Mesodermal cell (in vitro differentiated cells): ENCODE measurements around the gene HES2.
"Not testable (repeated sequence)": the region's sequence is repeated elsewhere in the genome, so short reads cannot be mapped to it uniquely, and the experiment has no call there.

Source experiments
- H3K27ac ChIP-seq: 2 replicates; pipeline ENCODE4 v1.7.0; 2013; ENCODE audit warnings: mild to moderate bottlenecking, low read depth, low read length, moderate library complexity; ENCODE audit not compliant: severe bottlenecking
- H3K36me3 ChIP-seq: 2 replicates; pipeline ENCODE4 v1.7.1; 2013; ENCODE audit warnings: mild to moderate bottlenecking, low read length, moderate library complexity; ENCODE audit not compliant: control insufficient read depth, insufficient read depth
- H3K4me1 ChIP-seq: one replicate; pipeline ENCODE4 v1.7.1; 2013; ENCODE audit warnings: mild to moderate bottlenecking, low read length; ENCODE audit not compliant: insufficient read depth, control insufficient read depth, poor library complexity, severe bottlenecking
- H3K4me3 ChIP-seq: 2 replicates; pipeline ENCODE4 v1.7.0; 2013; ENCODE audit warnings: low read length, control low read depth, mild to moderate bottlenecking; ENCODE audit not compliant: insufficient read depth, poor library complexity, severe bottlenecking; ENCODE audit errors: extremely low read depth
- H3K9me3 ChIP-seq: 2 replicates; pipeline ENCODE4 v1.7.1; 2013; ENCODE audit warnings: mild to moderate bottlenecking, low read length, moderate library complexity; ENCODE audit not compliant: control insufficient read depth
- WGBS, 2 experiments: methylation state at CpG; one replicate each; pipeline ENCODE4 v1.1.5; 2013; ENCODE audit warnings: missing lambda C conversion rate in 2 of 2; ENCODE audit not compliant: insufficient coverage in 2 of 2; 5-methylcytosine and 5-hydroxymethylcytosine counted together

HES2 gene

GRCh38 chr1:6445062-6445763 is 25.5 kb upstream of the HES2 start:
- H3K27ac ChIP-seq = no peak overlapping the region
- WGBS, 2 experiments = 53 to 77% methylated on average over 8 to 9 of the region's 19 CpGs
- H3K4me3 ChIP-seq = no peak overlapping the region
- H3K4me1 ChIP-seq = peaks cover 5% of the 10 kb centered on the region
- no peaks in the 10 kb centered on the region for H3K9me3 ChIP-seq
- H3K36me3 ChIP-seq = no peaks in the 10 kb centered on the region

- no peaks in the 10 kb centered on the region for H3K9me3 ChIP-seq
- no peaks in the 10 kb centered on the region for H3K36me3 ChIP-seq
- 93 to 96% methylated on average over 11 of the region's 15 CpGs for WGBS, 2 experiments
Measured at GRCh38 chr1:6444377-6444776, 24.7 kb upstream of the HES2 start.

DNA sequence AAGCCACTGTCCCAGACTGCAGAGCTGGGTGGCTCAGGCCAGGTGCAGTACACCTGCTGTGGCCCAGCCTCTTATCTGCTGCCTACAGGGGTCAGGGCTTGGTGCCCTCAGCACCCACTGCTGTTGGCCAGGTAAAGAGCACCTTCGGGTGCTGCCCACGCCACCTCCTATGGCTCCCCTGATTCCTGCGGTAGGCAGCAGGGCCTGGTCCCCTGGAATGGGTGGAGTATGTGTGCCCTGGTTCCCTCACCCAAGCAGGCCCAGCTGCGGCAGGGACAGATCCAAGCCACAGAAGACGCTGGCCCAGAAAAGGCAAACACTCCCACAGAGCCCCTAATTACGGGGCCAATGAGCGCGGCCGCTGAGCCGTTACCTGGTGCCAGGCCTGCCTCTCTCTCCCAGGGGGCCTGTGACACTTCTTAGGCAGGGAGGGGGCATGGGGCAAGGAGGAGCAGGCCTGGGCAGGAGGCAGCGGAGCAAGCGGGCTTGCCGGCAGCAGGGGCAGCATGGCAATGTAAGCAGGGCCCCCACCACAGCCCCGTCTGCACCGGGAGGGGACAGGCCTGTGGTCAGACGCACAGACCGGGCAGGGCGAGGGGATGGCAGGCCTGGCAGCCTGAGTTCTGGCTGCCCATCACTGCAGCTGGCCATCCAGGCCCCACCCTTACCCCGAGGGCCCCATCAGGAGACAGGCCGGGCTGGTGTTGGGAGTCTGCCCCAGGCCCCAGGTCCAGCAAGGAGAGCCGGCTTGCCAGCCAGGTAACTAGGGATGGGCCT is 23.8 kb upstream of the HES2 start:
- WGBS, 2 experiments = 83 to 90% methylated on average over 17 to 18 of the region's 21 CpGs
- Histone ChIP-seq H3K36me3 (no peaks in the 10 kb centered on the region), H3K9me3 (no peaks in the 10 kb centered on the region), H3K4me1 (no peaks in the 10 kb centered on the region), H3K4me3 (no peak overlapping the region), H3K27ac (no peak overlapping the region)

More at GRCh38 chr1:6444377-6444776, 24.7 kb upstream of the HES2 start:
- Histone ChIP-seq H3K27ac (no peak overlapping the region), H3K4me3 (no peak overlapping the region), H3K4me1 (no peaks in the 10 kb centered on the region)

DNA sequence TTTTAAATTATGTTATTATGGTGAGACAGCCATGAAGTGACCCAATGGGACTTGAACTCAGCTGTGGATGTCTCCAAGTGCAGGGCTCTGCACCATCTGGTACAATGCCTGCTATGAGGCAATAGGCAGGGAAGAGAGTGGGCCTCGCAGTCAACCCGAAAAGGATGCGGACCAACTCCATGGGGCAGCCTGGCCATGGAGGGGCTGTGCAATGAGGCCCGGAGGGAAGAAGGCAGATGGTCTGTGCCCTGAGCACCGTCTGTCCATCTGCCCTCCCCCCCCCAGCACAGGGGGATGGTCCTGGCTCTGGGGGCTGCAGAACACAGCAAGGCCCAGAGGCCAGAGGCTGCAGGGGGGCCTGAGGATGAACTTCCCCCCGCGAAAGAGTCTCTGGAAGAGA is 21.9 kb upstream of the HES2 start:
- Histone ChIP-seq H3K9me3 (no peaks in the 10 kb centered on the region), H3K4me1 (no peaks in the 10 kb centered on the region), H3K36me3 (no peaks in the 10 kb centered on the region), H3K4me3 (no peak overlapping the region), H3K27ac (no peak overlapping the region)
- 46 to 85% methylated on average over 2 to 6 of the region's 7 CpGs for WGBS, 2 experiments

- WGBS, 2 experiments = 12 to 13% methylated on average over 62 to 66 of the region's 101 CpGs
- Histone ChIP-seq H3K4me3 (peak overlapping the region; percentile 21), H3K4me1 (no peaks in the 10 kb centered on the region), H3K36me3 (no peaks in the 10 kb centered on the region), H3K27ac (no peak overlapping the region), H3K9me3 (no peaks in the 10 kb centered on the region)
Measured at GRCh38 chr1:6440198-6441126, 20.7 kb upstream of the HES2 start.

- Histone ChIP-seq H3K36me3 (no peaks in the 10 kb centered on the region), H3K4me1 (no peaks in the 10 kb centered on the region), H3K4me3 (no peak overlapping the region), H3K9me3 (no peaks in the 10 kb centered on the region), H3K27ac (no peak overlapping the region)
- 27 to 33% methylated on average over 2 to 5 of the region's 5 CpGs for WGBS, 2 experiments
Measured at GRCh38 chr1:6438047-6438525, 18.4 kb upstream of the HES2 start.

DNA sequence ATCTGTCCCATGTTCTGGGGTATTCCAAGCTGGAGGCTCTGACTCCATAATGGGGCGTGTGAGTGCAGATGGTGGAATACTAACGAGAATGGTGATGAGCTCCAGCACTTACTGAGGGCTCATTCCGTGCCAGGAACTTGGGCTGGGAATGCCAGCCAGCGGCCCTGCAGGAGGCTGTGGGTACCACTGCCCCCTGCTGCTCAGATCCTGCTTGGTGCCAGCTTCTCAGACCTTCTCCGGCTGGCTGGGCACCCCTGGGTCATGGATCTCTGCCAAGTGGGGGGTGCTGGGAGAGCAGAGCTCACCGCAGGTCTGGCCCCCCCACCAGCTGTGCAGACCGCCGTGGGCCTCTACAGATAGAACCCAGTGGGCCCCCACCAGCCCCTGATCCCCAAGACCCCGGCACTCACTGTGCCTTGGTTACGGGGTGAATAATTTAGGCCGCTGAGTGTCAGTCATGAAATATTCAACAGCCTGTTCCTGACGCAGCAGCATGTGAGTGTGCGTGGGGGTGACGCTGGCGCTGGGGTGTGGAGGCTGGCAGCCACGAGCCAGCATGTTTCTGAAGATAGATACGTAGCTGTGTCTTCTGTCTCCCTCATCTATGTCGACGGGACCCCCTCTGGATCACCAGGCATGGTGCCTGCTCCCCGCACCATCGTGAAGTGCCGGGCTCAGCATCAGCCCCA is 17.4 kb upstream of the HES2 start:
- H3K36me3 ChIP-seq, H3K27ac ChIP-seq, H3K4me3 ChIP-seq, H3K4me1 ChIP-seq, H3K9me3 ChIP-seq: not testable (repeated sequence)
- 82 to 86% methylated on average over 17 to 18 of the region's 22 CpGs for WGBS, 2 experiments

- not testable (repeated sequence) for H3K27ac ChIP-seq, H3K4me3 ChIP-seq, H3K4me1 ChIP-seq, H3K36me3 ChIP-seq, H3K9me3 ChIP-seq
- WGBS, 2 experiments = 100% methylated on average over 1 of the region's 3 CpGs; no CpG with 5 or more reads in 1 of the 2 experiments
Measured at GRCh38 chr1:6436277-6436676, 16.6 kb upstream of the HES2 start.

GRCh38 chr1:6435547-6435946 is 15.8 kb upstream of the HES2 start:
- WGBS, 2 experiments = 100% methylated on average over 1 of the region's 3 CpGs
- Histone ChIP-seq H3K4me1 (no peaks in the 10 kb centered on the region), H3K36me3 (no peaks in the 10 kb centered on the region), H3K4me3 (no peak overlapping the region), H3K27ac (no peak overlapping the region), H3K9me3 (no peaks in the 10 kb centered on the region)

DNA sequence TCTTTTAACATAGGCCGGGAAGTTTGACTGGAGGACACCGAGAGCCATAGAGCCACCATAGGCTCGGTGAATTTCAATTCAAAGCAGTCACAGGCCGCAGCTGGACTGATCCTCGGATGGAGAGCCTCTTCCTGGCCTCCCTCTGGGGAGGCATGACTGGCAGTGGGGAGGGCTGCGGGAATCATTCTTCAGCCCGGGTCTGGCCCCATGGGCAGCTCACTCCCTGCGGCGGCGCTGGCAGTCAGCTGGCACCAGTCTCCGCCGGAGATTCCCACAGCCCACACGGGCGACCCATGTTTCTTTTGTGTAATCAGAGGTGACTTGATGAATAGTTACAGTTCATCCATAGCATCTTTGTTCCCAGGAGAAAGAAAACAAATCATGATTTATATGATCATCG is 15.4 kb upstream of the HES2 start:
- Histone ChIP-seq H3K4me1 (peaks cover 2% of the 10 kb centered on the region), H3K4me3 (no peak overlapping the region)

More for the DNA sequence above, 15.4 kb upstream of the HES2 start:
- WGBS, 2 experiments = 86% methylated on average over 9 of the region's 15 CpGs
- H3K36me3 ChIP-seq = no peaks in the 10 kb centered on the region
- no peak overlapping the region for H3K27ac ChIP-seq
- no peaks in the 10 kb centered on the region for H3K9me3 ChIP-seq
